ENCODE measurements around the gene RBP5.

GRCh38 chr12:7145671-7146070, 17.0 kb upstream of the RBP5 start:
- TF ChIP-seq ATF3 (IDR thresholded peaks at IDR 0.05) (no peak), RXRA (IDR thresholded peaks at IDR 0.05) (no peak), JUND (IDR thresholded peaks at IDR 0.05) (no peak), FOXA1 (IDR thresholded peaks at IDR 0.05) (no peak), RAD21 (IDR thresholded peaks at IDR 0.05) (no peak)
- TF ChIP-seq, protein P1, sequence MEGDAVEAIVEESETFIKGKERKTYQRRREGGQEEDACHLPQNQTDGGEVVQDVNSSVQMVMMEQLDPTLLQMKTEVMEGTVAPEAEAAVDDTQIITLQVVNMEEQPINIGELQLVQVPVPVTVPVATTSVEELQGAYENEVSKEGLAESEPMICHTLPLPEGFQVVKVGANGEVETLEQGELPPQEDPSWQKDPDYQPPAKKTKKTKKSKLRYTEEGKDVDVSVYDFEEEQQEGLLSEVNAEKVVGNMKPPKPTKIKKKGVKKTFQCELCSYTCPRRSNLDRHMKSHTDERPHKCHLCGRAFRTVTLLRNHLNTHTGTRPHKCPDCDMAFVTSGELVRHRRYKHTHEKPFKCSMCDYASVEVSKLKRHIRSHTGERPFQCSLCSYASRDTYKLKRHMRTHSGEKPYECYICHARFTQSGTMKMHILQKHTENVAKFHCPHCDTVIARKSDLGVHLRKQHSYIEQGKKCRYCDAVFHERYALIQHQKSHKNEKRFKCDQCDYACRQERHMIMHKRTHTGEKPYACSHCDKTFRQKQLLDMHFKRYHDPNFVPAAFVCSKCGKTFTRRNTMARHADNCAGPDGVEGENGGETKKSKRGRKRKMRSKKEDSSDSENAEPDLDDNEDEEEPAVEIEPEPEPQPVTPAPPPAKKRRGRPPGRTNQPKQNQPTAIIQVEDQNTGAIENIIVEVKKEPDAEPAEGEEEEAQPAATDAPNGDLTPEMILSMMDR (IDR thresholded peaks at IDR 0.05; ENCODE audit: low read depth, low read length, missing input control) = no peak

Data from liver (tissue), 3 donors.